Kidney epithelial cell (primary cell): ENCODE results near the gene MLANA. TPM values are rescaled to one million over a fixed set of nuclear protein-coding genes. Genes with fewer than 3 reads are reported as not detected.

Source experiments
- DNase-seq: peaks from one replicate; pipeline ENCODE4 v3.0.0-alpha.2; 2010; ENCODE audit warnings: low read depth
- H3K27me3 ChIP-seq: 2 replicates; pipeline ENCODE4 v1.6.0; 2011; ENCODE audit warnings: low read length; ENCODE audit not compliant: control insufficient read depth, insufficient read depth
- H3K36me3 ChIP-seq: 2 replicates; pipeline ENCODE4 v1.5.1; 2011; ENCODE audit warnings: low read length; ENCODE audit not compliant: control insufficient read depth, insufficient read depth
- H3K4me3 ChIP-seq: 2 replicates; pipeline ENCODE4 v1.5.1; 2011; ENCODE audit warnings: low read depth, mild to moderate bottlenecking, control low read depth, low read length
- CTCF ChIP-seq: IDR thresholded peaks from 2 replicates; pipeline ENCODE4 v1.5.1; 2011; ENCODE audit warnings: mild to moderate bottlenecking, moderate library complexity, low read length, control low read depth, inconsistent platforms; ENCODE audit not compliant: insufficient read depth, poor library complexity, severe bottlenecking
- total RNA-seq: library from RNA; depleted of rRNA; stranded (reverse); fragments of >200 nt; gene quantifications from 2 replicates; pipeline ENCODE4 v1.2.3, GENCODE V29; 2015

MLANA gene
- total RNA-seq, 1 donor from 2014 or later: not detected

GRCh38 chr9:5945112-5945511 is 54.4 kb downstream of the MLANA start:
- H3K4me3 ChIP-seq: no peak overlapping the region
- no peak for DNase-seq
- no peak for TF ChIP-seq CTCF
- no peaks in the 10 kb centered on the region for H3K36me3 ChIP-seq
- H3K27me3 ChIP-seq: no peaks in the 10 kb centered on the region

GRCh38 chr9:5947912-5948311 is 57.2 kb downstream of the MLANA start:
- DNase-seq: no peak
- Histone ChIP-seq H3K27me3 (no peaks in the 10 kb centered on the region), H3K36me3 (no peaks in the 10 kb centered on the region), H3K4me3 (no peak overlapping the region)
- no peak for TF ChIP-seq CTCF

GRCh38 chr9:5949103-5949699 is 58.5 kb downstream of the MLANA start:
- DNase-seq: no peak
- no peak for TF ChIP-seq CTCF
- Histone ChIP-seq H3K27me3 (no peaks in the 10 kb centered on the region), H3K36me3 (no peaks in the 10 kb centered on the region), H3K4me3 (no peak overlapping the region)

DNA sequence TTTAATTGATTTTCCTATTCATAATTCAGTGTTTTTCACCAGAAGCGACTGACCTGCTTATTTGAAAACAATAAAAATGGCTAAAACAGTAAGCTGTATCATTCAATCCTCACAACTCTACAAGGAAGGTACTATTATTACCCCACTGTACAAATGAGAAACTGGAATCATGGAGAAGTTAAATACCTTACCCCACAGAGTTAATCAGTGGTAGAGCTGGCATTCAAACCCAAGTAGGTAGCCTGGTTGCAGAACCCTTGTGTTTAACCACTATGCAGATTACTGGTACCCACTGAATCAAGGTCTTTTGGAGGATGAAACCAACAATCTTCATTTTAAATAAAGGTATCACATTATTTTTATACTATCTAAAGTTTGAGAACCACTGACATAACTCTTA is 59.6 kb downstream of the MLANA start:
- no peak overlapping the region for H3K4me3 ChIP-seq
- no peak for TF ChIP-seq CTCF
- DNase-seq: no peak
- H3K36me3 ChIP-seq: no peaks in the 10 kb centered on the region
- H3K27me3 ChIP-seq: no peaks in the 10 kb centered on the region

GRCh38 chr9:5951686-5952211 is 61.1 kb downstream of the MLANA start:
- Histone ChIP-seq H3K4me3 (no peak overlapping the region), H3K36me3 (no peaks in the 10 kb centered on the region), H3K27me3 (no peaks in the 10 kb centered on the region)
- DNase-seq: no peak
- TF ChIP-seq CTCF: no peak
